ENCODE measurements around the gene TLE6. TPM values are rescaled to one million over a fixed set of nuclear protein-coding genes. Genes with fewer than 3 reads are reported as not detected.

TLE6 gene
- total RNA-seq, 1 donor from 2014 or later: 10.6 TPM

- Histone ChIP-seq H3K36me3 (no peaks in the 10 kb centered on the region), H3K27ac (no peak overlapping the region), H3K4me3 (no peak overlapping the region), H3K4me1 (no peaks in the 10 kb centered on the region), H3K9me3 (no peaks in the 10 kb centered on the region), H3K27me3 (no peaks in the 10 kb centered on the region)
- intact Hi-C loops (cut with DNase I): no loop called here
- no peak for TF ChIP-seq CTCF (IDR thresholded peaks at IDR 0.05)
- no peak for DNase-seq (ENCODE audit: extremely low spot score in 2 of 2)
Measured at GRCh38 chr19:2993579-2993978, 16.2 kb downstream of the TLE6 start.

DNA sequence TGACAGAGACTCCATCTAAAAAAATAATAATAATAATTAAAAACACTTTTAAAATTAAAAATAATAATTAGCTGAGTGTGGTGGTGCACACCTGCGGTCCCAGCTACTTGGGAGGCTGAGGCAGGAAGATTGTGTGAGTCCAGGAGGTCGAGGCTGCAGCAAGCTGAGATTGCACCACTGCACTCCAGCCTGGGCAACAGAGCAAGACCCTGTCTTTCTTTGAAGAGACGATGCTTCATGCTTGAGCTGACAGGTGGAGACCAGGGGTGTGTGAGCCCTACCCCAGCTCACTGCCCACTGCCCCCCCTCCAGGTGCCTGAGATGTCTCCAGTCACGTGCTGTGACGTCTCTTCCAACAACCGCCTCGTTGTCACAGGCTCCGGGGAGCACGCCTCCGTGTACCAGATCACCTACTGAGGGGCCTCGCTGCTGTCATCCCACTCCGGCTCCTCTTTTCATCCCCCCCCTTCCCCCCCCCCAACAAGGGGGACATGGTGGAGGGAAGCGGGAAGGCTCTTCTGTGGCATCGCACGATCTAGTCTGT lies 17.3 kb downstream of the TLE6 start:
- Histone ChIP-seq H3K4me3 (no peak overlapping the region), H3K36me3 (no peaks in the 10 kb centered on the region), H3K9me3 (no peaks in the 10 kb centered on the region), H3K27ac (no peak overlapping the region), H3K27me3 (no peaks in the 10 kb centered on the region), H3K4me1 (no peaks in the 10 kb centered on the region)
- intact Hi-C loops (cut with DNase I): no loop called here
- no peak for DNase-seq (ENCODE audit: extremely low spot score in 2 of 2)
- TF ChIP-seq CTCF (IDR thresholded peaks at IDR 0.05) (no peak), POLR2A (IDR thresholded peaks at IDR 0.05) (no peak), POLR2AphosphoS5 (IDR thresholded peaks at IDR 0.05; ENCODE audit: insufficient read depth in 1 of 2, low read depth in 1 of 2) (no peak)

DNA sequence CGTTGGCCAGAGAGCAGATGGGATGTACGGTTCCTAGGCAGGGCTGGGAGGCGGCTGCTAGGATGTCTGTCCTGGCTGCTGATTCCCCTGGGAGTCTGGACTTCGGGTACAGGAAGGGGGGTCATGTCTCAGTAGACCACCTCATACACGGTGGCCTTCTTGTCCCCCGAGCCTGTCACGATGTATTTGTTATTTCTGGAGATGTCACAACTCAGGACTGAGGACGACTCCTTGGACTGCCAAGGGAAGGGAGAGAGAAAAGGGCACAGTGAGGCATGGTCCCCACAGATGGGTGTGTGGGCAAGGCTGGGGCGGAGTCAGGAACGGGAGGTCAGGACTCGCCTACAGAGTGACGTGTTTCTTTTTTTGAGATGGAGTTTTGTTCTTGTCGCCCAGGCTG lies 20.4 kb downstream of the TLE6 start:
- intact Hi-C loops (cut with DNase I): no loop called here
- Histone ChIP-seq H3K27me3 (no peaks in the 10 kb centered on the region), H3K4me1 (no peaks in the 10 kb centered on the region), H3K9me3 (no peaks in the 10 kb centered on the region), H3K4me3 (no peak overlapping the region), H3K36me3 (no peaks in the 10 kb centered on the region), H3K27ac (no peak overlapping the region)
- TF ChIP-seq POLR2A (IDR thresholded peaks at IDR 0.05) (no peak), CTCF (IDR thresholded peaks at IDR 0.05) (no peak), POLR2AphosphoS5 (IDR thresholded peaks at IDR 0.05; ENCODE audit: insufficient read depth in 1 of 2, low read depth in 1 of 2) (no peak)
- no peak for DNase-seq (ENCODE audit: extremely low spot score in 2 of 2)

- H3K27ac ChIP-seq: no peak overlapping the region
- intact Hi-C loops (cut with DNase I): no loop called here
- H3K4me1 ChIP-seq: no peaks in the 10 kb centered on the region
- no peaks in the 10 kb centered on the region for H3K27me3 ChIP-seq
- no peaks in the 10 kb centered on the region for H3K9me3 ChIP-seq
- TF ChIP-seq POLR2AphosphoS5 (IDR thresholded peaks at IDR 0.05; ENCODE audit: insufficient read depth in 1 of 2, low read depth in 1 of 2) (no peak), POLR2A (IDR thresholded peaks at IDR 0.05) (no peak), CTCF (IDR thresholded peaks at IDR 0.05) (no peak)
- no peak for DNase-seq (ENCODE audit: extremely low spot score in 2 of 2)
- H3K4me3 ChIP-seq: no peak overlapping the region
- no peaks in the 10 kb centered on the region for H3K36me3 ChIP-seq
Measured at GRCh38 chr19:2998642-2999041, 21.3 kb downstream of the TLE6 start.

DNA sequence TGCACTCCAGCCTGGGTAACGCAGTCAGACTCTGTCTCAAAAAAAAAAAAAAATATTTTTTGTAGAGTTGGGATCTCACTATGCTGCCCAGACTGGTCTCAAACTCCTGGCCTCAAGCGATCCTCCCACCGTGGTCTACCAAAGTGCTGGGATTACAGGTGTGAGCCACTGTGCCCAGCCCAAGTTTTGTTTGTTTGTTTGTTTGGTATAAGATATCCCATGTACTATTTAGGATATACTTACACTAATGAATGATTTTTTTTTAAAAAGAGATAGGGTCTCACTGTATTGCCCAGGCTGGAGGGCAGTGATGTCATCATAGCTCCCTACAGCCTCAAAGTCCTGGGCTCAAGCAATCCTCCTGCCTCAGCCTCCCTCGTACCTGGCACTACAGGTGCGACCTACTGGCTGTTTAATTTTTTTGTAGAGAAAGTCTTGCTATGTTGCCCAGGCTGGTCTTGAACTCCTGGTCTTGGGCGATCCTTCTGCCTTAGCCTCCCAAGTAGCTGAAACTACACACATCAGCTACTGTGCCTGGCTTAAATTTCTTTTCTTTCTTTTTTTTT lies 24.0 kb downstream of the TLE6 start:
- Histone ChIP-seq H3K4me1 (no peaks in the 10 kb centered on the region), H3K27ac (no peak overlapping the region), H3K4me3 (no peak overlapping the region), H3K36me3 (no peaks in the 10 kb centered on the region), H3K9me3 (no peaks in the 10 kb centered on the region), H3K27me3 (no peaks in the 10 kb centered on the region)
- intact Hi-C loops (cut with DNase I): no loop called here
- TF ChIP-seq POLR2A (IDR thresholded peaks at IDR 0.05) (no peak), POLR2AphosphoS5 (IDR thresholded peaks at IDR 0.05; ENCODE audit: insufficient read depth in 1 of 2, low read depth in 1 of 2) (no peak), CTCF (IDR thresholded peaks at IDR 0.05) (no peak)
- no peak for DNase-seq (ENCODE audit: extremely low spot score in 2 of 2)

Measured in vagina (tissue), 2 donors.